ENCODE measurements around the gene FES.
A peak's percentile ranks its signal among the peaks of the same experiment; 100 is the strongest.
"Not testable (repeated sequence)": the region's sequence is repeated elsewhere in the genome, so short reads cannot be mapped to it uniquely, and the experiment has no call there.

Gene FES

DNA sequence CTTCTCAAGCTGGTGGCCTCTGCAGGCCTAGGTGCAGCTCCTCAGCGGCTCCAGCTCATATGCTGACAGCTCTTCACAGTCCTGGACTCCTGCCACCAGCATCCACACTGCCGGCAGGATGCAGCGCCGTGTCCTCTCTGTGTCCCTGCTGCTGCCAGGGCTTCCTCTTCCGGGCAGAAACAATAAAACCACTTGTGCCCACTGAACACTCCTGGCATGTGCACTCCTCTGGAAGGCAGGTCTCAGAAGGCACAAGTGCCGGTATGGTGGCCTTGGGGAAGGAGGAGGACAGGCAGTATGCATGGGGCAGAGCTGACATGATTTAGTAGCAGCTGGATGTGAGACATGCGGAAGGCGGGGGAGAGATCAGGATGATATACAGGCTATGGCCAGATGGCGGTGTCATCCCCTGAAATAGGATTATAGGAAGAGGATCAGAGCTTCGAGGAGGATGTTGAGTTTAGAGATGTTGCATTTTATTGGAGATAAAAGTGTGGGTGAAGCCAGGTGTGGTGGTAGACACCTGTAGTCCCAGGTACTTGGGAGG, 11.3 kb downstream of the FES start:
- TF ChIP-seq, protein P1, sequence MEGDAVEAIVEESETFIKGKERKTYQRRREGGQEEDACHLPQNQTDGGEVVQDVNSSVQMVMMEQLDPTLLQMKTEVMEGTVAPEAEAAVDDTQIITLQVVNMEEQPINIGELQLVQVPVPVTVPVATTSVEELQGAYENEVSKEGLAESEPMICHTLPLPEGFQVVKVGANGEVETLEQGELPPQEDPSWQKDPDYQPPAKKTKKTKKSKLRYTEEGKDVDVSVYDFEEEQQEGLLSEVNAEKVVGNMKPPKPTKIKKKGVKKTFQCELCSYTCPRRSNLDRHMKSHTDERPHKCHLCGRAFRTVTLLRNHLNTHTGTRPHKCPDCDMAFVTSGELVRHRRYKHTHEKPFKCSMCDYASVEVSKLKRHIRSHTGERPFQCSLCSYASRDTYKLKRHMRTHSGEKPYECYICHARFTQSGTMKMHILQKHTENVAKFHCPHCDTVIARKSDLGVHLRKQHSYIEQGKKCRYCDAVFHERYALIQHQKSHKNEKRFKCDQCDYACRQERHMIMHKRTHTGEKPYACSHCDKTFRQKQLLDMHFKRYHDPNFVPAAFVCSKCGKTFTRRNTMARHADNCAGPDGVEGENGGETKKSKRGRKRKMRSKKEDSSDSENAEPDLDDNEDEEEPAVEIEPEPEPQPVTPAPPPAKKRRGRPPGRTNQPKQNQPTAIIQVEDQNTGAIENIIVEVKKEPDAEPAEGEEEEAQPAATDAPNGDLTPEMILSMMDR (conservative IDR thresholded peaks at IDR 0.05; ENCODE audit: control insufficient read depth, insufficient read depth, low read depth, low read length): peak; percentile 10
- H3K4me3 ChIP-seq (ENCODE audit: control insufficient read depth, low read depth, low read length): no peak overlapping the region
- no peak for DNase-seq (ENCODE audit: low read depth)

DNA sequence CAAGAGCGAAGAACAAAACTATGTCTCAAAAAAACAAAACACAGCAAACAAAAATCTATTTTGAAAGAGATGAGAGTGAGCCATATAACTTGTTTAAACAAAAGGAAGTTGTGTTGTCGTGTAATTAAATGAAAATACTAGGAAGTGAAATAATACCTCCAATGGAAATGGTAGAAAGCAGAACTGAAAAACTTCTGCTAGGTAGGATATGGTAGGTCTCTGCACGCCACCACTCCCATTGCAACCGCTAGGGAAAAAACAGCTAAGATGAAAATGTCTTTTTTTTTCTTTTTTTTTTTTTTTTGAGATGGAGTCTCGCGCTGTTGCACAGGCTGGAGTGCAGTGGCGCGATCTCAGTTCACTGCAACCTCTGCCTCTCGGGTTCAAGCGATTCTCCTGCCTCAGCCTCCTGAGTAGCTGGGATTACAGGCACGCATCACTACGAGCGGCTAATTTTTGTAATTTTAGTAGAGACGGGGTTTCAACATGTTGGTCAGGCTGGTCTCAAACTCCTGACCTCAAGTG, 12.9 kb downstream of the FES start:
- H3K4me3 ChIP-seq (ENCODE audit: control insufficient read depth, low read depth, low read length); DNase-seq (ENCODE audit: low read depth): not testable (repeated sequence)

GRCh38 chr15:90901175-90902039, 17.1 kb downstream of the FES start:
- DNase-seq (ENCODE audit: low read depth): no peak
- TF ChIP-seq, protein P1 (conservative IDR thresholded peaks at IDR 0.05; ENCODE audit: control insufficient read depth, insufficient read depth, low read depth, low read length): no peak
- H3K4me3 ChIP-seq (ENCODE audit: control insufficient read depth, low read depth, low read length): peak overlapping the region; percentile 69

DNA sequence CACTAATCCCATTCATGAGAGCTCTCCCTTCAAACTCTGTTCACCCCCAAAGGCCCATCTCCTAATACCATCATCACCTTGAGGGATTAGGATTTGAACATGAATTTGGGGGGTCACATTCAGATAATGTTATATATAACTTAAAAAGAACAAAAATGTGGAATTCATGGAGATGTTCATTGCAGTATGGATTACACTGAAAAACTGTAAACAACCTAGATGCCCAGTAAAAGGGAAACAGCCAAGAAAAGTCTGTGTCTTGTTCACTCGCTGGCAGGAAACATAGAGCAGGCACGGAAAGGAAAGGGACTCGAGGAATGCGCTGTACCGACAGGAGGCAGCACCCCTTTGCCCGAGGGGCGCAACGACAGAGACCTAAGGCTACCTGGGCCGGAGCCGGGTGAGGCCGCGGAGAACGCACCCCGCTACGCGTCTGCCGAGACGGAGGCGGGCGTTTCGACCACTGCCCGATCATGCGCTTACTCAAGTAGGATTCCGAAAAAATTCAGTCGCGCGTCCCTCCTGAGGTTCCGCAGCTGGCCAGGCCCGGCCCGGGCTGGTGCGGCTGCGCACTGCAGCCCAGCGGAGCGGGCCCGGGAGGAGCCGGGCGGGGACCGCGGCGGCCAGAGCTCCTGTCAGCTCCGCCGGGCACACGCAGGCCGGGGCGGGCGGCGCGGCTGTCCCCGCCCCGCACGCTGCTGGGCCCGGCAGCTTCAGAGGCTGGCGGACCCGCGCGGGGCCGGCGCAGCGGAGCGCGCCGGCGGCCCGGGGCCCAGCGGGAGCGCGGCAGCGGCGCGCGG, 17.9 kb downstream of the FES start:
- TF ChIP-seq, protein P1 (conservative IDR thresholded peaks at IDR 0.05; ENCODE audit: control insufficient read depth, insufficient read depth, low read depth, low read length): peak; percentile 71
- DNase-seq (ENCODE audit: low read depth): peak; percentile 66

GRCh38 chr15:90902840-90903732, 18.8 kb downstream of the FES start, which contains the start of gene MAN2A2:
Gene MAN2A2 (plus strand): TSS chr15:90903302. CDS start chr15:90904208, 906 bp downstream.
- TF ChIP-seq, protein P1 (conservative IDR thresholded peaks at IDR 0.05; ENCODE audit: control insufficient read depth, insufficient read depth, low read depth, low read length): no peak
- H3K4me3 ChIP-seq (ENCODE audit: control insufficient read depth, low read depth, low read length): peak within 1 kb of the TSS; percentile 69
- peak; percentile 28 for DNase-seq (ENCODE audit: low read depth)

More for the DNA sequence above, 17.9 kb downstream of the FES start:
- peak overlapping the region; percentile 69 for H3K4me3 ChIP-seq (ENCODE audit: control insufficient read depth, low read depth, low read length)

GRCh38 chr15:90903733-90904536, 19.6 kb downstream of the FES start:
- TF ChIP-seq, protein P1 (conservative IDR thresholded peaks at IDR 0.05; ENCODE audit: control insufficient read depth, insufficient read depth, low read depth, low read length): no peak
- no peak for DNase-seq (ENCODE audit: low read depth)
- H3K4me3 ChIP-seq (ENCODE audit: control insufficient read depth, low read depth, low read length): no peak overlapping the region
